HEK293T (cell line): ENCODE results near the gene MYDGF.

Experiments used
- ELF4 ChIP-seq: fragments of 450-650 bp; IDR thresholded peaks from 2 replicates; pipeline ENCODE4 v1.6.1; 2017; ENCODE audit warnings: antibody characterized with exemption
- FOXA1 ChIP-seq: fragments of 450-650 bp; IDR thresholded peaks from 2 replicates; pipeline ENCODE4 v1.6.1; 2016; ENCODE audit warnings: mild to moderate bottlenecking
- FOXK2 ChIP-seq: fragments of 450-650 bp; IDR thresholded peaks from 2 replicates; pipeline ENCODE4 v1.6.1; 2016; ENCODE audit warnings: mild to moderate bottlenecking
- FOXM1 ChIP-seq: fragments of 450-650 bp; IDR thresholded peaks from 2 replicates; pipeline ENCODE4 v1.6.1; 2017; ENCODE audit warnings: mild to moderate bottlenecking, borderline replicate concordance
- LEF1 ChIP-seq: fragments of 450-650 bp; IDR thresholded peaks from 2 replicates; pipeline ENCODE4 v1.6.1; 2017; ENCODE audit warnings: mild to moderate bottlenecking, borderline replicate concordance
- NFRKB ChIP-seq: fragments of 450-650 bp; IDR thresholded peaks from 2 replicates; pipeline ENCODE4 v1.6.1; 2016; ENCODE audit warnings: mild to moderate bottlenecking, moderate library complexity
- SP1 ChIP-seq: fragments of 450-650 bp; IDR thresholded peaks from 2 replicates; pipeline ENCODE4 v1.6.1; 2017
- SUZ12 ChIP-seq: fragments of 450-650 bp; IDR thresholded peaks from 2 replicates; pipeline ENCODE4 v1.6.1; 2016; ENCODE audit warnings: mild to moderate bottlenecking
- TARDBP ChIP-seq: fragments of 450-650 bp; IDR thresholded peaks from 2 replicates; pipeline ENCODE4 v1.6.1; 2016
- ZNF384 ChIP-seq: fragments of 450-650 bp; IDR thresholded peaks from 2 replicates; pipeline ENCODE4 v1.6.1; 2016

- no peak for TF ChIP-seq ZNF384
- no peak for TF ChIP-seq ELF4
- no peak for TF ChIP-seq FOXM1
- no peak for TF ChIP-seq SP1
- TF ChIP-seq FOXA1, result no peak
- no peak for TF ChIP-seq FOXK2
- no peak for TF ChIP-seq TARDBP
- TF ChIP-seq NFRKB, result no peak
- no peak for TF ChIP-seq SUZ12
- TF ChIP-seq LEF1, result no peak
Observed at GRCh38 chr19:4676955-4677731, 7.0 kb upstream of the MYDGF start.
